Endodermal cell (in vitro differentiated cells): Measurements from ENCODE around the gene GRID1. TPM values are rescaled to one million over a fixed set of nuclear protein-coding genes. Genes with fewer than 3 reads are reported as not detected.

Experiments
- DNase-seq: peaks from one replicate; pipeline ENCODE4 v3.0.0-alpha.2; 2017
- H3K27ac ChIP-seq: 2 replicates; pipeline ENCODE4 v1.5.1; 2013; ENCODE audit warnings: mild to moderate bottlenecking, low read depth, low read length, moderate library complexity
- H3K27me3 ChIP-seq: 2 replicates; pipeline ENCODE4 v1.6.1; 2013; ENCODE audit warnings: mild to moderate bottlenecking, low read length, moderate library complexity; ENCODE audit not compliant: insufficient read depth, control insufficient read depth, poor library complexity, severe bottlenecking
- H3K36me3 ChIP-seq: 2 replicates; pipeline ENCODE4 v1.7.0; 2013; ENCODE audit warnings: mild to moderate bottlenecking, low read length, moderate library complexity; ENCODE audit not compliant: control insufficient read depth, insufficient read depth
- H3K4me1 ChIP-seq: one replicate; pipeline ENCODE4 v1.7.0; 2013; ENCODE audit warnings: low read length; ENCODE audit not compliant: control insufficient read depth, insufficient read depth
- H3K4me3 ChIP-seq: 2 replicates; pipeline ENCODE4 v1.5.1; 2013; ENCODE audit warnings: mild to moderate bottlenecking, low read length, moderate library complexity
- H3K9ac ChIP-seq: 2 replicates; pipeline ENCODE4 v1.6.1; 2013; ENCODE audit warnings: mild to moderate bottlenecking, low read length, moderate library complexity; ENCODE audit not compliant: poor library complexity, severe bottlenecking; ENCODE audit errors: extremely low read depth
- H3K9me3 ChIP-seq: 2 replicates; pipeline ENCODE4 v1.6.1; 2013; ENCODE audit warnings: mild to moderate bottlenecking, low read length, moderate library complexity; ENCODE audit not compliant: control insufficient read depth
- H3K27ac Mint-ChIP-seq: 2 replicates; pipeline ENCODE4 v1.8.0; 2020; ENCODE audit warnings: mixed read lengths
- H3K27me3 Mint-ChIP-seq: 2 replicates; pipeline ENCODE4 v1.8.0; 2021; ENCODE audit warnings: mild to moderate bottlenecking, mixed read lengths; ENCODE audit not compliant: insufficient read depth
- H3K36me3 Mint-ChIP-seq: 2 replicates; pipeline ENCODE4 v1.8.0; 2020; ENCODE audit warnings: low read depth, mixed read lengths
- H3K4me1 Mint-ChIP-seq: 2 replicates; pipeline ENCODE4 v1.8.0; 2020; ENCODE audit warnings: mixed read lengths
- H3K4me3 Mint-ChIP-seq: 2 replicates; pipeline ENCODE4 v1.8.0; 2020; ENCODE audit warnings: mild to moderate bottlenecking, moderate library complexity, mixed read lengths
- H3K9me3 Mint-ChIP-seq: 2 replicates; pipeline ENCODE4 v1.8.0; 2020; ENCODE audit warnings: mild to moderate bottlenecking, mixed read lengths
- WGBS, 2 experiments: methylation state at CpG; one replicate each; pipeline versions ENCODE4 v1.1.5 to v1.1.7; 2013; ENCODE audit warnings: missing lambda C conversion rate in 2 of 2, mixed read lengths in 1 of 2; ENCODE audit not compliant: insufficient coverage in 1 of 2, insufficient read length in 1 of 2; 5-methylcytosine and 5-hydroxymethylcytosine counted together
- total RNA-seq, 2 donors: library from RNA; stranded (reverse); fragmentation: NEBNext Ultra II Directional in 1 of 2; extraction: Animal tissue kit (Norgen Biotek cat#: 25700) in 1 of 2; gene quantifications; 2 replicates in 1 of 2; 3 replicates in 1 of 2; pipeline ENCODE4 v1.2.1, GENCODE V29; 2021
- TF ChIP-seq, protein P1 (sequence below): fragments of 200-600 bp; sonication (generic); conservative IDR thresholded peaks from 2 replicates; pipeline ENCODE4 v1.5.0; 2021; ENCODE audit warnings: antibody characterized with exemption, mild to moderate bottlenecking

GRID1 gene
- total RNA-seq, 2 donors from 2014 or later: 0.13 to 0.53 TPM

DNA sequence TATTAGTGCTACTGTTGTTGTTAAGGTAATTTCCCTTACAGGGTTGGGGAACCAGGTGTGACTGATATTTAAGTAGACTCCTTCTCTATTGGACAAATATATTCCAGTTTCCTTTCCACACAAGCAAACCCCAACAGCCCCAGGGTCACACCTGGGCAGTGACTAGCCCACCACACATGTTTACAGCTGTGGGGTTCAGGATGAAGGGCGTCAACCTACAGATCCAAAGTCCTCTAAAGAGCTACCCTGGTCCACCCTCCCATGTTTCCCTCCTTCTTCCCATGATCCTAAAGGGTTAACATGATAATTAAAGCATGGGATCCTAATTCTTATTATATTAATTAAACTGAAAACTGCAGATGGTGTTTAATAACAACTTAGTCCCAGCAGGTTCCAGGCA, 701.5 kb downstream of the GRID1 start:
- Histone ChIP-seq H3K9ac (no peak overlapping the region), H3K4me3 (no peak overlapping the region), H3K27me3 (no peaks in the 10 kb centered on the region), H3K36me3 (no peaks in the 10 kb centered on the region), H3K9me3 (no peaks in the 10 kb centered on the region), H3K27ac (no peak overlapping the region), H3K4me1 (peaks cover 6% of the 10 kb centered on the region)
- DNase-seq: no peak
- Mint-ChIP-seq H3K27me3 (no peaks in the 10 kb centered on the region), H3K36me3 (no peaks in the 10 kb centered on the region), H3K9me3 (no peaks in the 10 kb centered on the region), H3K4me1 (peaks cover 26% of the 10 kb centered on the region), H3K27ac (no peak overlapping the region), H3K4me3 (no peak overlapping the region)
- TF ChIP-seq, protein P1, sequence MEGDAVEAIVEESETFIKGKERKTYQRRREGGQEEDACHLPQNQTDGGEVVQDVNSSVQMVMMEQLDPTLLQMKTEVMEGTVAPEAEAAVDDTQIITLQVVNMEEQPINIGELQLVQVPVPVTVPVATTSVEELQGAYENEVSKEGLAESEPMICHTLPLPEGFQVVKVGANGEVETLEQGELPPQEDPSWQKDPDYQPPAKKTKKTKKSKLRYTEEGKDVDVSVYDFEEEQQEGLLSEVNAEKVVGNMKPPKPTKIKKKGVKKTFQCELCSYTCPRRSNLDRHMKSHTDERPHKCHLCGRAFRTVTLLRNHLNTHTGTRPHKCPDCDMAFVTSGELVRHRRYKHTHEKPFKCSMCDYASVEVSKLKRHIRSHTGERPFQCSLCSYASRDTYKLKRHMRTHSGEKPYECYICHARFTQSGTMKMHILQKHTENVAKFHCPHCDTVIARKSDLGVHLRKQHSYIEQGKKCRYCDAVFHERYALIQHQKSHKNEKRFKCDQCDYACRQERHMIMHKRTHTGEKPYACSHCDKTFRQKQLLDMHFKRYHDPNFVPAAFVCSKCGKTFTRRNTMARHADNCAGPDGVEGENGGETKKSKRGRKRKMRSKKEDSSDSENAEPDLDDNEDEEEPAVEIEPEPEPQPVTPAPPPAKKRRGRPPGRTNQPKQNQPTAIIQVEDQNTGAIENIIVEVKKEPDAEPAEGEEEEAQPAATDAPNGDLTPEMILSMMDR: no peak
- 86 to 100% methylated on average over 1 of the region's 1 CpG for WGBS, 2 experiments

DNA sequence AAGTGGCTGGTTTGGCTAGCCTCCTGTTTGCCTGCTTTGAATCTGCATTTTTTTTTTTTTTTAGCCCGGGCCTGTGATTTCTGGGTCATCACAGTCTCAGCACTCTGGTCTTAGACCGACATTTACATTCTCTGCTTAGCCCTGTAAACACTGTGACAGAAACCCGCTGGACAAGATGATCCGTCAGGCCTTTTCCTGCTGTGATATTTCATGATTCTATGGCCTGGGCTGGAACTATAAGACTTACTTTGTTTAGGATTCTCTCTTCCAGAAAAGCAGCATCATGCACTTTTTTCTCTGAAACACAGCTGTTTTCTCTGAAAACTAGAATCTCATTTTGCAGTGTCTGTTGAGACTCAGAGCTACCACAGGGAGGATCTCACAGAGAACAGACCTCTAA, 705.5 kb downstream of the GRID1 start:
- H3K4me1 Mint-ChIP-seq: no peaks in the 10 kb centered on the region
- no peaks in the 10 kb centered on the region for H3K9me3 ChIP-seq
- 85 to 89% methylated on average over 4 of the region's 4 CpGs for WGBS, 2 experiments
- H3K4me3 ChIP-seq: no peak overlapping the region
- peaks cover 2% of the 10 kb centered on the region for H3K27me3 Mint-ChIP-seq
- TF ChIP-seq, protein P1: no peak
- no peaks in the 10 kb centered on the region for H3K27me3 ChIP-seq
- no peak overlapping the region for H3K27ac Mint-ChIP-seq
- H3K9me3 Mint-ChIP-seq: no peaks in the 10 kb centered on the region
- no peak overlapping the region for H3K4me3 Mint-ChIP-seq
- DNase-seq: no peak
- no peak overlapping the region for H3K27ac ChIP-seq
- no peak overlapping the region for H3K9ac ChIP-seq
- H3K36me3 ChIP-seq: no peaks in the 10 kb centered on the region
- no peaks in the 10 kb centered on the region for H3K4me1 ChIP-seq
- no peaks in the 10 kb centered on the region for H3K36me3 Mint-ChIP-seq

DNA sequence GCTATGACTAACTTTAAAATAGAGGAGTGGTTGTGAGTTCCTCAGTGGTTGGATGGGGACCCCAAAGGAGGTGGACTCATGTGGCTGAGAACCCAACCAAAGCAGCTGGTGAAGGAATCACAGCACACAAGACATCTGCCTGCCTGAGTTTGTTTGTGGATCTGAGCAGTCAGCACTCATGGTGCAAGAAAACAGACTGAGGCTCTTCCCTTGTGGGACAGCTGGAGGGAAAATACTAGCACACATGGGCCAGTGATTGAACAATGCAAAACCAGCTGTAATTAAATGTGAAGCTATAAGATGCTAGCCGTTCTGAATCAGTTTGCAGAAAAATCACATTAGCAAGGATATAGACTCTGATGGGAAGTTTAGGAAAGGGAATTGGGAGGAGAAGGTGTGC, 707.3 kb downstream of the GRID1 start:
- H3K27me3 Mint-ChIP-seq: peaks cover 2% of the 10 kb centered on the region
- DNase-seq: no peak
- H3K9ac ChIP-seq: no peak overlapping the region
- no peaks in the 10 kb centered on the region for H3K4me1 Mint-ChIP-seq
- H3K27ac Mint-ChIP-seq: no peak overlapping the region
- TF ChIP-seq, protein P1: no peak
- no peaks in the 10 kb centered on the region for H3K36me3 ChIP-seq
- no peak overlapping the region for H3K4me3 Mint-ChIP-seq
- H3K27me3 ChIP-seq: no peaks in the 10 kb centered on the region
- no peak overlapping the region for H3K4me3 ChIP-seq
- no peak overlapping the region for H3K27ac ChIP-seq
- WGBS, 2 experiments: 92 to 100% methylated on average over 1 of the region's 1 CpG
- no peaks in the 10 kb centered on the region for H3K9me3 Mint-ChIP-seq
- no peaks in the 10 kb centered on the region for H3K36me3 Mint-ChIP-seq
- no peaks in the 10 kb centered on the region for H3K4me1 ChIP-seq
- no peaks in the 10 kb centered on the region for H3K9me3 ChIP-seq
